Duodenal mucosa (tissue), 2 donors: ENCODE results near the gene EXOC6B.

ENCODE experiments used
- H3K27ac ChIP-seq: one replicate; pipeline ENCODE4 v1.7.0; 2013; ENCODE audit warnings: low read depth, low read length
- H3K27me3 ChIP-seq, 2 donors: one replicate each; pipeline ENCODE4 v1.7.0; 2013; ENCODE audit warnings: low read length in 2 of 2, control low read depth in 1 of 2; ENCODE audit not compliant: insufficient read depth in 2 of 2, control insufficient read depth in 1 of 2
- H3K36me3 ChIP-seq, 2 donors: one replicate each; pipeline ENCODE4 v1.7.0; 2013; ENCODE audit warnings: low read length in 2 of 2, control low read depth in 1 of 2; ENCODE audit not compliant: insufficient read depth in 2 of 2, control insufficient read depth in 1 of 2
- H3K4me1 ChIP-seq, 2 donors: one replicate each; pipeline ENCODE4 v1.7.0; 2013; ENCODE audit warnings: low read length in 2 of 2, control low read depth in 1 of 2; ENCODE audit not compliant: insufficient read depth in 2 of 2, control insufficient read depth in 1 of 2
- H3K4me3 ChIP-seq, 2 donors: one replicate each; pipeline ENCODE4 v1.7.0; 2013; ENCODE audit warnings: low read length in 2 of 2, low read depth in 1 of 2
- H3K9ac ChIP-seq, 2 donors: one replicate each; pipeline ENCODE4 v1.7.0; 2013; ENCODE audit warnings: low read length in 2 of 2, low read depth in 1 of 2
- H3K9me3 ChIP-seq, 2 donors: one replicate each; pipeline ENCODE4 v1.7.0; 2013; ENCODE audit warnings: low read length in 2 of 2, control low read depth in 1 of 2; ENCODE audit not compliant: control insufficient read depth in 1 of 2

The EXOC6B gene

DNA sequence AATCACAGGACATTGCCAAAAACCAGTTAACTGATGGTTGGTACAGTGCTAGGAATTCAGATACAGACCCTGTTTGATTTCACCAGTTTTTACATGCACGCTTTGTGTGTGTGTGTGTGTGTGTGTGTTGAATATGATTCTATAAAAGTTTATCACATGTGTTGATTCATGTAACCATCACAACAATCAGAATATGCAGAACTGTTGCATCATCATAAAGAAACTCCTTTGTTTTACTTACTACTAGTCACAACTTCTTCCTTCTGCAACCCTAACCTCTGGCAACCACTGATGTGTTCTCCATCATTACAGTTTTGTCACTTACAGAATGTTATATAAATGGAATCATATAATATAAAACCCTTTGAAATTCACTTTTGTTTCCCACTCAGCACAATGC, 533.4 kb downstream of the EXOC6B start:
- Histone ChIP-seq H3K27me3 (no peaks in the 10 kb centered on the region), H3K9ac (no peak overlapping the region), H3K4me3 (no peak overlapping the region), H3K27ac (no peak overlapping the region), H3K9me3 (no peaks in the 10 kb centered on the region), H3K36me3 (no peaks in the 10 kb centered on the region), H3K4me1 (no peaks in the 10 kb centered on the region)

DNA sequence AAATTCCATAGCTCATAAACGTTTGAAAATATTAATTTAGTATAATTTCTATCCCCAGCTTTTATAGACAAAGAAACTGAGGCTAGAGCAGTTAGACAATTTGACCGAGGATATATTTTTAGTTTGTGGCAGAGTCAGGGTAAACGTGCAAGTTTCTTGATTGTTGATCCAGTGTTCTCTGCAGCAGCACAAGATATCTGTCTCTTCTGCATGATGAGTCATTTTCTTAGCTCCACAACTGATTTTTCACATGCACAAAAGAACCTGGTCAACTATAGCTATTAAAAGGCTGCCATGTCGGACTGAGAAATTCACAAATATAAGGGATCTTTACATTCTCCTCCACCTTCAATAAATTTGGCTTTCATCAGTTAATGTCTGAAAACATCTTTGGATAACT, 534.8 kb downstream of the EXOC6B start:
- no peak overlapping the region for H3K4me3 ChIP-seq
- no peaks in the 10 kb centered on the region for H3K4me1 ChIP-seq
- no peaks in the 10 kb centered on the region for H3K27me3 ChIP-seq
- H3K36me3 ChIP-seq = no peaks in the 10 kb centered on the region
- no peak overlapping the region for H3K27ac ChIP-seq
- no peaks in the 10 kb centered on the region for H3K9me3 ChIP-seq
- no peak overlapping the region for H3K9ac ChIP-seq

DNA sequence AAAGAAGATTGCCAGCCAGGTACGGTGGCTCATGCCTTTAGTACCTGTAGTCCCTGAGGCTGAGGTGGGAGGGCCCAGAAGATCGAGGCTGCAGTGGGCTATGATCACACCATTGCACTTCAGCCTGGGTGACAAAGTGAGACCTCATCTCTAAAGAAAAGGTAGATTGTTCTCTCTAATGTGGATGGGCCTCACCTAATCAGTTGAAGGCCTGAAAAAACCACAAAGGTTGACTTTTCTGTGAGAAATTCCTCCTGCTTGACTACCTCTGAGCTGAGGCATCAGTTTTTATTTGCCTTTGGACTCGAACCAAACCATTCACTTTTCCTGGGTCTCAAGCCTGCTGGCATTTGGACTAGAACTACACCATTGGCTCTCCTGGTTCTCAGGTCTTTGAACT, 536.1 kb downstream of the EXOC6B start:
- Histone ChIP-seq H3K9me3 (no peaks in the 10 kb centered on the region), H3K4me3 (no peak overlapping the region), H3K27ac (no peak overlapping the region), H3K27me3 (no peaks in the 10 kb centered on the region), H3K9ac (no peak overlapping the region), H3K36me3 (no peaks in the 10 kb centered on the region), H3K4me1 (no peaks in the 10 kb centered on the region)

DNA sequence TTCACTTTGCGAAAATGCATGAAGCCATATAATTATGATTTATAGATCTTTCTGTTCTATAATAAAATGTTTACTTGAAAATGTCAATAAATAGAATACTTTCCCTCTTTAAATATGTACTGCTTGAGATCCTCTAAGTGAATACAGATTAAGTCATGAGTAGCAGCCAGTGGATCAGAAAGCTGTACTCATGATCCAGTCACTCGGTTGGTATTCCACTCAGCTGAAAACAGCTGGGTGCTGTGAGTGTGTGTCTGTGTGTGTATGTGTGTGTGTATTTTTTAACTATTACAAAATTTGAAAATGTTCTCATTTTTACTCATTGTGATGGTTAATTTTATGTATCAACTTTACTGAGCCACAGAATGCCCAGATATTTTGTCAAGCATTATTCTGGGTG, 536.5 kb downstream of the EXOC6B start:
- Histone ChIP-seq H3K36me3 (no peaks in the 10 kb centered on the region), H3K9me3 (no peaks in the 10 kb centered on the region), H3K27ac (no peak overlapping the region), H3K27me3 (no peaks in the 10 kb centered on the region), H3K9ac (no peak overlapping the region), H3K4me3 (no peak overlapping the region), H3K4me1 (no peaks in the 10 kb centered on the region)

DNA sequence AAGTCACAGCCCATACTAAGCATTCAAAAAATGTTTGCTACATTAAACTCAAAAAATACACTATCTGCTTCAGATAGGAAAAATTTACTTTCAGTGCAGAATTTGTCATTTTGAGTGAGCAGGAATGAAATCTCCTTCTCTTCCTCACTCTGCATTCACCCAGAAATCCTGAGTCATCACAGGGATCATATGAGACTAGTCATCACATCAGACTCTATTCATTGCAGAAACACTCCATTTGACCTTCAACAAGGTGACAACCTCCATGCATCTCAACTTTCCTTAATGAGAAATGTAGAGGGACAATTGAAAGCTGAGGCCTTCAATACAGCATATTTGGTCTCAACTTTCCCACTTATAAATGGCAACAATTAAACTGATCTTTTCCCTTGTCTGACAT, 547.8 kb downstream of the EXOC6B start:
- Histone ChIP-seq H3K4me3 (no peak overlapping the region), H3K9me3 (no peaks in the 10 kb centered on the region), H3K36me3 (no peaks in the 10 kb centered on the region), H3K27me3 (no peaks in the 10 kb centered on the region), H3K4me1 (peaks cover 26 to 30% of the 10 kb centered on the region in 2 donors), H3K9ac (no peak overlapping the region), H3K27ac (no peak overlapping the region)

DNA sequence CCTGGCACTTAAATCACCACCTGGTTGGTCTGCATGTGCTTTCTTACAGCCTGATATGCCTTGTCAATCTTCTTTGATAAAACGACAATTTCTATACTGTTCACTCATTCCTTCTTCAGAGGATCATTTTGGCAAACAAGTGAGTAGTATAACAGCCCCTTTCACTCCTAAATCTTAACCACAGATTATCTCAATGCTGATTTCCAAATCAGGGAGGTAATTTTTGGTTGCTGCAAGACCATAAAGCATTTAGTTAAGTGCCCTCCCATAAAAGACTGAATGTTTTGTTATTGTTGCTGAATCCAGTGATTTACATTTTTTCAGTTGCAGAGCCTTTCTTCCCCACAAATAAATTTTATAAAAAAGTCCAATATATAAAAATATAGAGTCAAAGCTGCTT, 549.0 kb downstream of the EXOC6B start:
- Histone ChIP-seq H3K36me3 (no peaks in the 10 kb centered on the region), H3K9ac (no peak overlapping the region), H3K9me3 (no peaks in the 10 kb centered on the region), H3K4me1 (peaks cover 36 to 40% of the 10 kb centered on the region in 2 donors), H3K27me3 (no peaks in the 10 kb centered on the region), H3K27ac (no peak overlapping the region), H3K4me3 (no peak overlapping the region)

DNA sequence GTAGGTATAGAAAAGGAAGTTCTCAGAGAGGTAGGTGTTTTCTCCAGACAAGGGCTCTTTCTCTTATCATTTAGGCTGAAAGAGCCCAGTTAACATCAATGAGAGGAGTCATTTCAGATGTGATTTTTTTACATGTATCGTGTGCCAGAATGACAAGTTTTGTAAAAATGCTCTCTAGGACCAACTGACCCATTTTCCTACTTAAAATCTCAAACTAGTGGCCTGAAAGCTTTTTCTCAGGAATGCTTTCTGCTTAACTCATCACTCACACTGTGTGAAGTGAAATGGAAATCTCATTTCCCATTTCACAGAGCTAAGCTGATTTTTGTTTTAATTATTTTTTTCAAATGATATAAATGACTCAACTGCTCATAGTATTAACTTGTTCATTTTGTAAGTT, 549.5 kb downstream of the EXOC6B start:
- Histone ChIP-seq H3K9me3 (no peaks in the 10 kb centered on the region), H3K27ac (no peak overlapping the region), H3K9ac (no peak overlapping the region), H3K4me3 (no peak overlapping the region), H3K27me3 (no peaks in the 10 kb centered on the region), H3K36me3 (no peaks in the 10 kb centered on the region), H3K4me1 (peaks cover 42 to 45% of the 10 kb centered on the region in 2 donors)

DNA sequence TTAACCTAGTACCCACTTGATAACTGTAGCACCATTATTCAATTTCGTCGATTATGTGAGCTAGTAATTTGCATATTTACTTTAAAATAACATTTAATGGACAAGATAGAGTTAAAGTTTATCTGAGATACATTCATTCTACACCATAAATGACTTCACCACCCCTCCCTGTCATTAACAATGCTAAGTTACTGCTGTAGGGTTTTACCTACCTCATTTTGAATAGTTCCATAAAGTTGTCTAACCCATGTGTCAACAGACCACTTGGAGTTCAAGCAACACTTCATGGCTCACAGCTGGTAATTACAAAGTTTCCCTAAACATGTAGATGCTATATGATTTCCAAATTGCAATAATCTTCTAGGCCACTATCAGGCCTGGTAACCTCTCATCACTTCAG, 550.7 kb downstream of the EXOC6B start:
- no peaks in the 10 kb centered on the region for H3K9me3 ChIP-seq
- no peak overlapping the region for H3K4me3 ChIP-seq
- H3K27ac ChIP-seq = no peak overlapping the region
- H3K36me3 ChIP-seq = no peaks in the 10 kb centered on the region
- H3K9ac ChIP-seq = no peak overlapping the region
- H3K4me1 ChIP-seq = peaks cover 45 to 55% of the 10 kb centered on the region in 2 donors
- no peaks in the 10 kb centered on the region for H3K27me3 ChIP-seq

DNA sequence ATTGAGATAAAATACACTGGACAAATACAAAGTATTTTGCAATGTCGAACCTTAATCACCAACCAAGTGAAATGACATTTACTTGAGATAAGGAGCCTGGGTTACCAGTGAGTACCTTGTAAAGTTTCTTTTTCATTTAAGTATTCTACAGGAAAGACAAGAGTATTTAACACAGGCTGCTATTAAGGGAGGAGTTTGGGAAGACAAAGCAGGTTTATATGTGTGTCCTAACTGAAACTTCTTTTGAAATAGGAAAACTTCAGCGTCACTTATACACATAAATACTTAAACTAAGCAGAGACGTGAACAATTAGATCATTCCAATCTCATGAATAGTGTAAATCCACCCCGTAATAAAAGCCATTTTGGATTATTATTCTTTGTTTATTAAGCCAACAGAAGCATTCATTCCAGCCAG, 551.4 kb downstream of the EXOC6B start:
- H3K27ac ChIP-seq = no peak overlapping the region
- H3K4me1 ChIP-seq = peaks cover 45 to 59% of the 10 kb centered on the region in 2 donors
- no peaks in the 10 kb centered on the region for H3K9me3 ChIP-seq
- H3K9ac ChIP-seq = no peak overlapping the region
- peak overlapping the region in 1 of 2 donors; percentile 18 for H3K4me3 ChIP-seq
- no peaks in the 10 kb centered on the region for H3K27me3 ChIP-seq
- H3K36me3 ChIP-seq = no peaks in the 10 kb centered on the region

DNA sequence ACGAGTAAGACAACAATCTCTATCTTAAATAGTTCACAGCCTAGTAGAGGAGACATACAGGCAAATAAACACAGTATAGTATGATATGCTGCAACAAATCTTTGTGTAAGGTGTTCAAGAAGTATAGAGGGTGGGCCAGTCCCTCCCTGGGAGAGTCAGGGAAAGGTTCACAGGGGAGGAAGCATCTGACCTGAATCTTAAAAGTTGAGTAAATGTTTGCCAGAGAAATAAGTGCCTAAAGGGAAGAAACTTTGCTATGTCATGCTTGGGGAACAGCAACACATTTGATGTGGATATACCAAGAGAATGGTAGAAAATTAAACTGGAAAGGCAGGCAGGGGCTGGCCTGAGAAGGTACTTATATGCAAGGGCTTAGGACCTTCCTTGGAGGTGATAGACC, 552.4 kb downstream of the EXOC6B start:
- Histone ChIP-seq H3K36me3 (no peaks in the 10 kb centered on the region), H3K9ac (no peak overlapping the region), H3K27ac (no peak overlapping the region), H3K9me3 (no peaks in the 10 kb centered on the region), H3K27me3 (no peaks in the 10 kb centered on the region), H3K4me3 (no peak overlapping the region), H3K4me1 (peaks cover 45 to 59% of the 10 kb centered on the region in 2 donors)
